ENCODE measurements around the gene PLSCR4.
"Not testable (repeated sequence)": the region's sequence is repeated elsewhere in the genome, so short reads cannot be mapped to it uniquely, and the experiment has no call there.

PLSCR4 gene

DNA sequence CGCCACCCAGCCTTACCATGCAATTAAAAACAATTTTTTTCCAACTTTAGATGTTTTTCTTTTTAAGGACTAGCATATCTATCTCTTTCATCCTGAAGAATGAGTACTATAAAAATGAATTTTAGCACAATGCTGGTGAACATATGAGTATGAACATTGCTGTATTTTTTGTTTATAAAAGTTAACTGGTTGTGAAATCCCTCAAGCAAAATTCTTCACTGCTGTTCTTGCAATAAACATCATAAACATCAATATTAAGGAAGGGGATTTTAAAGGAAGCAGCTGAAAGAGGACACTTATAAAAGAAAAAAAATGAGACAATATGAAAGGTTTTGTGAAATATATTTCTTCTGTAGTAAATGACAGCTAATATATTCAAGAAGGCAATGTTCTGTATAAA lies 3.0 kb downstream of the PLSCR4 start:
- no peak for DNase-seq (ENCODE audit: low read depth in 2 of 2)

DNA sequence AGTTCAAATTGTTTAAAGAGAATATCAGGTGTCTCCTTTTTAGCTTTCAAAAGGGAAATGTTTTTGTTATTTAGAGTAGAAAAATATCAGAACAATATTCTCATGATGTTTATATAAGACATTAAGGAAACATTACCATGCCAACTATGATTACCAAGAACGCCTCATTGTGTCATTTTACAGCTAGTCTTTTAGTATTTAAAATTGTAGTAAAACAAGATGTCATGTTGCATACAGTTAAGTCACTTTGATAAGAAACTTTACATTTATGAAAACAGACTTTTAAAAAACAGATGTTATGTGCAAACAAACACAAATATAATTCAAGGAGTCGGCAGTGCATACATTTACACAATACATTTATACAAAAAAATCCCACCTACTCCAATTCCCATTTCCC lies 4.4 kb downstream of the PLSCR4 start:
- DNase-seq (ENCODE audit: low read depth in 2 of 2): no peak

DNA sequence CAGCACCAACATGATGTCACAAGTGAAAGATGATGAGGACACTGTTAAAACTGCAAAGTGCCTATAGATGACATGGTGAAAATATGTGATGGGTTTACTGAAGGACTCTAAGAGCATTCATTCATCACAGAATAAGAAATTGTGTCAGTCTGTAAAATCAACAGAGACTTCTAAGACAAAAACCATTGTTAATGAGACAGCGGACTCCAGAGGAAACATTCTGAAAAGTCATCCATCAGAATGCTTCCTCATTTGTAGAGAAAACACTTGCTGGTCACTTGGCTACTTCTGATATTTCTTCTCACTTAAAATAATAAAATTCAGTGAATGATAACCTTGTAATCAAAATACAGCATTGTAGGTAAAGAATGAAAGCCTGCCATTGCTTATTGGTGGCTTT lies 7.3 kb downstream of the PLSCR4 start:
- DNase-seq (ENCODE audit: low read depth in 2 of 2): no peak

DNA sequence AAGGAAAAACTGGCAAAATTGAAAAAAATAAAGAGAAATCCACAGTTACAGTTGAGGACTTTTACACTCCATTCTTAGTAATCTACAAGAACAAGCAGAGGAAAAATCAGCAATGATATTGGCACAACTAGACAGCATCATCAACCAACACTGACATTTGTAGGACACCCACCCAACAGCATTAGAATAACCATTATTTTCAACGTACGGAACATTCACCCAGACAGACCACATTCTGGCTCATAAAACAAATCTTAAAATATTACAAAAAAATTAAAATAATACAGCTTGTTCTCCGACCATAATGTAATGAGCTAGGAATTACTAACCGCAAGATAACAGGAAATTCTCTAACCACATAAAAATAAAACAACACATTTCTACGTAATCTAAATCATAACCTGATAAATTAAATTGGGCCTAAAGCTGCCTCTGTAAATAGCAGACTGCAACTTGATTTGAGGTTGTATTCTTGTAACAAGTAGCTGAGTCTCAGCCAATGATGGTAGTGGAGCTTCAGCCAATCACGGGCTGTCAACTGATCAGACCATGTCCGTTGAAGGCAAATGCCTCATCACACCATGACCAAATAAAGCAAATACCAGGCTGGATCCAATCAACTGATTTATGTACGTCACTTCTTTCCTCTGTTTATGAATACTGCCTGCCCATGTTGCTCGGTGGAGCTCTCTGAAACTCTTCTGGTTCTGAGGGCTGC lies 9.2 kb downstream of the PLSCR4 start:
- no peak for DNase-seq (ENCODE audit: low read depth in 2 of 2)

DNA sequence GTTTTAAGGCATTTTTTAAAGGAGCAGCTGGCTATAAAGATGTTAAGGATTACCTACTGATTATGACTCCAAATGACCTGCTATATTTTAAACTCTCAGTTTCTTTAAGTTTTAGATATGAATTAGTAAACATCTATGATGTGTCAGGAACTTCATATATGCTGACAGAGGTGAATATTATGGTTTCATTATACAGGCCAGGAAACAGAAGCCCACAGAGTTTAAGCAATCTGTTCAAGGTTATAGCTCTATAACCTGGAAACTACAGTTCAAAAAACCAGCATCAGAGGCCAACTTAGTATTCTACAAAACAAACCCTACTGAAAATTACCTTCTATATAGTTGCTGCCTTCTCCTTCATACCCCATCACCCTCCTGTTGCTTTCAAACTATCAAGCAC lies 17.4 kb downstream of the PLSCR4 start:
- no peak for DNase-seq (ENCODE audit: low read depth in 2 of 2)

DNA sequence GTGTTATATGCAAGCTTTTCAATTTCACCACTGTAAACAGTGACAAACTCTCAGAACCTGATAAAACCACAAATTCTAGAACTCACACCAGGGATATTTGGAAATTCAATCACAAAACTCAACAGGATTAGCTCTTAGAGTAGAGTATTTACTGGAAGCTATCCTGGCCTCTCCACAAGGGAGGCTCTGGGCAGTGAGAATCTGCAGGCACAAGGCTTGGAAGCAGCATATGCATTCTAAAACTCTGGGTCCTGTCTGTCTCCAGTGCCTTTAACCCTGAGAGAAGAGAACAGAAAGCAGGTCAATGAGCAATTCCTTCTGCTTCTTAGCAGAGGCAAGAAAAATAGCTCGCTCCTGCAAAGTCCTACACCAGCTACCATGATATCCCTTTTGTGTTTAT lies 23.4 kb downstream of the PLSCR4 start:
- DNase-seq (ENCODE audit: low read depth in 2 of 2): no peak

DNA sequence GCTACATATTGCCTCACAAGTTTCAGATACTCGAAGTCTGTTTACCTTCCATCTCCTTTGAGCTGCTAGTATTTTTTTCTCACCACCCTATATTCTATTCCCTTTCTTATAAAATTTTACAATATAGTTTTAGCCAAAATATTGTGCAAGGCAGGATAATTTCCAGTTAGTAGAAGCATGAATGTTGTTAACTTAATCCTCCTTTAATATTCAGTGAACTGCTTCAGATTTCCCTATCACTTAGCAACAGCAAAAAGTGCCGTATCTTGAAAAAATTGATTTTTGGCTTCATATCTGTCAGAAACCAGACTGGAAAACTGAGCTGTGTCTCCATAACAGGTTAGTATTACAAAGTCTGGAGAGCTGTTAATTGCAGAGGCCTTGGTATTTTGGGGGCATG lies 24.0 kb downstream of the PLSCR4 start:
- no peak for DNase-seq (ENCODE audit: low read depth in 2 of 2)

DNA sequence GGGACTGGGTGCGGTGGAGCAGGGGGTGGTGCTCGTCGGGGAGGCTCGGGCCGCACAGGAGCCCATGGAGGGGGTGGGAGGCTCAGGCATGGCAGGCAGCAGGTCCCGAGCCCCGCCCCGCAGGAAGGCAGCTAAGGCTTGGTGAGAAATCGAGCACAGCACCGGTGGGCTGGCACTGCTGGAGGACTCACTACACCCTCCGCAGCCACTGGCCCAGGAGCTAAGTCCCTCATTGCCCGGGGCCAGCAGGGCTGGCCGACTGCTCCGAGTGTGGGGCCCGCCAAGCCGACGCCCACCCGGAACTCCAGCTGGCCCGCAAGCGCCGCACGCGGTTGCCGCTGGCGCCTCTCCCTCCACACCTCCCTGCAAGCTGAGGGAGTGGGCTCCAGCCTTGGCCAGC lies 25.4 kb downstream of the PLSCR4 start:
- DNase-seq (ENCODE audit: low read depth in 2 of 2): not testable (repeated sequence)

DNA sequence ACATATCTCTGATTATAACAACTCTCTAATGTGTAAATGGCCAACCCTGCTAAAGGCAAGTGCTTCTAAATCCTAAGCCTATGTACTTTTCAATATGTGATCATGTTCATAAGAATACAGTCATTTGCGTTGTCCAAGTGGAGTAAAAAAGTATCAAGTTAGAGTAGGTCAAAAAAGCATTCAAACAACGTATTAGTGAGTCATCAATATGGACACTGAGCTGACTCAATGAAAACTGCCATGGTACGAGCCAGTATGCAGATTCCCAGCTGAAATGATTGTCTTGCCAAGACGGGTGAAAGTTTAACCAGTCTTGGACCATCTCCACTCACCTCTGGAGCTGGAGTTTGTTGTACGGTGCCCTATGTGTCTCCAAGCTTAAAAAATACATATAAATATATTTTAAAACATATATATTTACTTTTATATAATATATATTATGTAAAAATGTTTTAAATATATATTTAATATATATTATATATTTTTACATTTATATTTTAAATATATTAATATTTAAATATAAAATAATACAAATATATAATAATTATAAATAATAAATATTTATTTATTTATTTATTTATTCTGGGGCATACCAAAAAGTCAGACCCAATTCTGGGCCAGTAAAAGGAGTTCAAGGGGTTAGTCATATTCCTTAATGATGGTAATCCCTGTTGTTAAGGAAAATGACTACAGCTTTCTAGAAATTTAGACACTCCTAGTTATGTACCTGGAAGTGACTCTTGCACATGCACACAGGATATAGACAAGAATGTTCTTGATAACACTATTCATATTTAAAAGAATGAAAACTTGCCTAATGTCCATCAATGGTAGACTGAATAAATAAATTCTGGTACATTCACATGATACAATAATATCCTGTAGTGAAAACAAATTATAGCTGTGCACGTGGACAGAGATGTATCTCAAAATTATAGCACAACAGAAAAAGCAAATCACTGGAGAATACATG lies 27.2 kb downstream of the PLSCR4 start:
- DNase-seq (ENCODE audit: low read depth in 2 of 2): no peak

DNA sequence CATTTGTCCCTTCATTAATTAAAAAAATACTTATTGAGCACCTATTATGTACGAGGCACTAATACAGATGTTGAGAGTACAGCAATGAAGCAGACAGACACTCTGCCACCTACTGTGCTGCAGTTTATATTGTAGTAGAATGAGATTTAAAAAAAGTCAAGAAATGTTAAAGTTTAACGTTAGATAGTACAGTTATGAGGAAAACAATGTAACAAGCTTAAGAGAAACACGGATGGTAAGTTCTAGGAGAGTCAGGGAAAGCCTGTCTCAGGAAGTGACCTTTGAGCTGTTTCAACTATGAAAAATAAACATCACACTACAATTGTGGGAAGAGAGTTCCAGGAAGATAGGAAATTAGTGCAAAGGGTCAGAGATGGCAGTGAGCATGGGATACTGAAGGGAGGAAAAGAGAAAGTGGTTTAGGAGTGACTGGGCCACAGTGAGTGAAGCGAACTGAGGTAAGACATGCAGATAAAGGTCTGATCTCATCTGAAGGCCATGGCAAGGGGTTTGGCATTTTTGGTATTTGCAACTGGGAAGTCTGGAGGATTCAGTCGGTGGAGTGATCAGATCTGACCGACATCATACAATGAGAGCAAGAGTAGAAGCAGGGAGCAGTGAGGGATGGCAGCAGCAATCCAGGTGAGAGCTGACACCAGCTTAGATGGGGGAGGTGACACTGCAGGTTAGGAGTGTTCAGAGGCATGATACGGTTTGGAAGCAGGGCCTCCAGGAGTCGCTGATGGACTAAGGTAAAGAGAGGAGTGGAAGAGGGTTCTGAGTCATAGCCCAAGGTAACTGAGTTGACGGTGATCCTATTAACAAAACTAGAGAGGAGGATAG lies 28.5 kb downstream of the PLSCR4 start:
- DNase-seq (ENCODE audit: low read depth in 2 of 2): no peak

DNA sequence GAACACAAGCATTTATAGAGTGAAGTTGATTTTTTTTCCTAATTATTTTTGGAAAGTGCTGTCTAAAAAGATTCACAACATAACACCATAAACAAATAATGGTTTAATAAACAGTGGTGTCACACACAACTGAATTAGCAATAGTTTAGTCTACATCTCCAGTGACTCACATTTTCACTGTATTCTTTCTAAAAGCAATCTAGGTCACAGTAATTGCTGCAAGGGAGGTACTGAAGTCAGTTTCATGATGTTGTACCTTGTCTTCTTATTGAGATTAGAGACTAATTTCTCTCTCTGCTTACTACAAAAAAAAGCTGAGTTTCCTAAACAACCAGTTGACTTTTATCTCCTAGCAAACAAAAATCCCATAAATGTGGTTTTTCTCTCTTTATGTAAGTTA lies 29.6 kb downstream of the PLSCR4 start:
- DNase-seq (ENCODE audit: low read depth in 2 of 2): no peak

DNA sequence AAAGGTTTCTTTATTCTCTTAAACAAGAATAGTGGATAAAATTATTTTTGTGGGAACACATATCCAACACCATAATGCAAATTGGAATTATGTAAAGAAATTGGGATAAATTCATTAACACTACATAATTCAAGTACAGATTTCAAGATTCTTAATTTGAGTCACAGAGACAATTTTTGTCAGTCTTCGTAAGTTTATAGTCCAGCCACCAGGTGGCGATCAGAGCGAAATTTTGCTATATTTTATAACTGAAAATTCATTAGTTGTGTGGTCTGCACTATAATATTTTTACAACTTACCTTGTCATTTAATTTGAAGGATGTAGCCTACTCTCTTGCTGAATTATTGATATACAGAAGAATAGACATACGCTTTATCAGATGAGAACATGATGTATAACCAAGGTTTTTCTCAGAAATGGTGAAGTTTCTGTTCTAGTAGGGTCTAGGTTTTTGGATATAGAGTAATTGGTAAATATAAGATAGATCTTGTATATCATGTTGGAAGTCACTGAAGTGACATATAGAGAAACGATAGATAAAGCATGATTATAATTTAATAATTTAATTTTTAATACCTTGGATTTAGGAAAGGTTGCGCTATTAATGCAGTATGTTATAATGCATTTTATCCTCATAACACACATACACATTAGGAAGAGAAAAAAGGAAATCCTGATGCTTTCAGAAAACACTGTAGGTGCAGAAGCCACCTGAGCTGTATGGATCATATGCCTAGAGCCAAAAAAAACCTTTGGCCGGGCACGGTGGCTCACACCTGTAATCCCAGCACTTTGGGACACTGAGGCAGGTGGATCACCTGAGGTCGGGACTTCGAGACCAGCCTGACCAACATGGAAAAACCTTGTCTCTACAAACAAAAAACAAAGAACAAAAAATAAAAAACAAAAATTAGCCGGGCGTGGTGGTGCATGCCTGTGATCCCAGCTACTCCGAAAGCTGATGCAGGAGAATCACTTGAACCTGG lies 31.7 kb downstream of the PLSCR4 start:
- peak; percentile 17 to 25 for DNase-seq (ENCODE audit: low read depth in 2 of 2)

DNA sequence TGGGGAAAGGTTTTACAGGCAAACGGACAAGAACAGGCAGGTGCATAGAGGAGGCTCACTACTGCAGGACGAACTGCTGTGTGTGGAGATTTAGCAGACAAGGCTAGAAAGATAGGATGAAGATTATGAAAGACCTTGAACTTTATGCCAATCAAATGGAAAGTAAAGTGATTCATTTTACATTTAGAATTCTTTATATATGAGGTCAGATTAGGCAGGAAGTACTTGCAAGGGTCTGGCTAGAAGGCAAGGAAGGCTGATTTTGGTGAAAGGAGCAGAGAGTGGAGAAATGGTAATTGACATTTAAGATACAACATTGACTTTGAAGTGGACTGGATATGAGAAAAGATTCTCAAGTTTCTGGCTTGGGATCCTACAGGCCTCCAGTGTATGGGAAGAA lies 33.6 kb downstream of the PLSCR4 start:
- no peak for DNase-seq (ENCODE audit: low read depth in 2 of 2)

DNA sequence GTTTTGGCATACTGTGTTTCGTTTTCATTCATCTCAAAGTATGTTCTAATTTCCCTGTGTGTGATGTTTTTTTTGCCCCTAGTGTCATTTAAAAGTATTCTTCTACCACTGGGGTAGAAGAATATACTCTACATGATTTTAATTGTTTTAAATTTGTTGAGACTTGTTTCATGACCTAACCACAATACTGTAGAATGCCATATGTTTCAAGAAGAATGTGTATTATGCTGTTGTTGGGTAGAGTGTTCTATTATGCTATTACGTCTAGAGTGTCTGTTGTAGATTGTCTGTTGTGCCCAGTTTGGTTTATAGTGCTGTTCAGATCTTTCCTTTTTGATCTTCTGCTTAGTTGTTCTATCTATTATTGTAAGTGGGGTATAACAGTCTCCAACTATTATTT lies 36.4 kb downstream of the PLSCR4 start:
- DNase-seq (ENCODE audit: low read depth in 2 of 2): no peak

DNA sequence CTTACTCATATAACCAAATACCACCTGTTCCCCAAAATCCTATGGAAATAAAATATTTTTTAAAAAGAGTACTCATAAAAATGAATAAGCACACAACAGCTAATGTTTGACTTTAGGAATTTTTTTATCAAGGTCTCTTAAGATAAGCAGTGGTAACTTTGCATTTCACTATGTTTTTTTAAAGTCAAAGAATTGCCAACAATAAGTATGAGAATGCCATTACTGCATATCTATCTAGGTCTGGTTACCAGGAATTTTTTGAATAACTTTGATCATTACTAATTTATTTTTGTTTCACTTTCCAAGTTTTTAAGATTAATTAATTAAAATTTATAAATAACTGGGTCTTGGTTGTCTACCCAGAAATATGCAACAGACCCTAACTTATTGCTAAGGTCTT lies 41.5 kb downstream of the PLSCR4 start:
- no peak for DNase-seq (ENCODE audit: low read depth in 2 of 2)

DNA sequence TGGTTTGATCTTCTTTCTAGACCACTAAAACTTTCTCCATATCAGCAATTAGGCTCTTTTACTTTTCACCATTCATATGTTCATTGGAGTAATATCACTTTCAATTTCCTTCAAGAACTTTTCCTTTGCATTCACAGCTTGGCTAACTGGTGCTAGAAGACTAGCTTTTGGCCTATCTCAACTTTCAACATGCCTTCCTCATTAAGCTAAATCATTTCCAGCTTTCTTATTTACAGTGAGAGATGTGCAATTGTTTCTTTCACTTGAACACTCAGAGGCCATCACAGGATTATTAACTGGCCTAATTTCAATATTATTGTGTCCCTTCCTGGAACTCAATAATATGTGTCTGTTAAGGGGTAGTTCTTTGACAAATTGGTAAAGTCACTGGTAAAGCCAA lies 47.1 kb downstream of the PLSCR4 start:
- DNase-seq (ENCODE audit: low read depth in 2 of 2): no peak

DNA sequence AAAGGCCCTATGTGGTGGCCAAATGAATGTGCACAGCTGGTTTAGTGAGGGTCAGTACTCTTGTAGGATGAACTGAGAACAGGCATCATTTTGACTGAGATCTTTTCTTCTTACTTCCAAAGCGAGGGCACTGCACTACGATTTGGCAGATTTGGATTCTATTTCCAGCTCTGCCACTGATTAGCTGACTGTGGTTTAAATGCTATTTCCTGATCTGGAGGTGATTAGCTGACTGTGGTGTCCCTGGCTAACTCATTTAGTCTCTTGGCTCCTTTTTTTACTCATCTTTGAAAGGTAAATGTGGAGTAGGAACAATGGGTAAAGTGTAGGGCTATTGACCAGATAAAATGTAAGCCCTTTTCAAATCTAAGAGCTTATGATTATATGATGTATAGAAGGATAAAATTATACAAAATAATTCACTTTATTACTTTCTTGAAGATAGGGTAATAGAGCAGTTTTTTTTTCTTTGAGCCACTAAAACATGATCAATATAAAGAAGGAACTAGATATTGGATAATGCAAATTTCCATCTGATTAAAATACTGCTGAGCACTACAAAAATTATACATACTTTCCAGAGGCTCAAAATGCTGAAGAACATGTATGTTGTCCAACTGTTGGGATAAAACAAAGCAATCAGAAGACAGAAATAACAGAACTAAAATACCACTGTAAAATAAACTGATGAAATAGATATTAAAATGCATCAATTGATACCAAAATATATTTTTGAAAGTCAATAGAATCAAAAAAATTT lies 50.3 kb downstream of the PLSCR4 start:
- no peak for DNase-seq (ENCODE audit: low read depth in 2 of 2)

DNA sequence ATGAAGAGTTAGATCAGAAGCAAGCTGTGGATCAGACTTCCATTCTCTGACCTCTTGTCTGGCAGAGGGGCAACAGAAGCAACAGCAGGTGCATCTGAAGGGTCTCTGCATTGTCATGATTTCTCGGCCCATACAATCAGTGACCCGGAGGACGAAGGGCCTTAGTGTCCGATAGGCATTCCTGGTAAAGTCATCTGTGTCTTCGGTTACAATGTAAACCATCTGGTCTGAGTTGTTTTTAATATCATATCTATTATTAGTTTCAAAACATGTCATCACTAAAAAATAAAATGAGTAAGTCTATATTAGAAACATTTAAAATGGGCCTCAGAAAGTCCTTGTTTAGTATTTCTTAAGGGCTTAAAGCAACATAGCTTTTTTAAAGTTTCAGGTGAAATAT lies 51.1 kb downstream of the PLSCR4 start:
- no peak for DNase-seq (ENCODE audit: low read depth in 2 of 2)

DNA sequence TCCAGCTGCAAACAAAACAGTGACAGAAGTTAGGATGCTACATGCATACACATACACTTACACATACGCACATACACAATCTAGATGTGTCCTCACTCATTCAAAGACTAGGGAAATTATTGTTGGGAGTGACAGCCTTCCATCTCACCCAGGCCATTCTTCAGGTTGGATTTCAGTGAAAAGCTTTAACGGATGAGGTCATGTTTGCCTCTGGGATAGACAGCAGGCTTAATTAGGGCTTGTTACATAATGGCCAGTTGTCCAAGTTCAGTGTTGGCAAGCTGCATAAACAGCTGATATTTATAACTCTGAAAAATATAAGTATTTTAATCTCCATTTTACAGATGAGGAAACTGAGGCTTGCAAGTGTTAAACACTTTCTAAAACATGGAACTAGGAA lies 54.1 kb downstream of the PLSCR4 start:
- no peak for DNase-seq (ENCODE audit: low read depth in 2 of 2)

DNA sequence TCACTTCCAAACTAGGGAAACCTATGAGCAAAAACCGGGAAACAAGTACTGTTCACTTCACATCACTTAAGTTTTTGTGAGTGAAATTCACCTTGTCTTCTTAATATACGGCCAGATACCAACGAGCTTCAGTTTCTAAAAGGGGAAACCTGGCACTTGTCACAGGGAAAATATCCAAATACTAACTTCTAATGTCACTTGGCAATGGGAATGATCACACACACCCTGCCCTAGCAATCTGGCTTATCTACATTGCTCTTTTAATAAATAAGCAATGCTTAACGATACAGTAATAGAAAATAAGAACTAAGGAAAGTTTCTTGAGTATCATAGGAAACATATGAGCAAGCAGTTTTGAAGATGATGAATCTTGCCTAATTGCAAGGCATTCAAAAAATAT lies 55.3 kb downstream of the PLSCR4 start:
- no peak for DNase-seq (ENCODE audit: low read depth in 2 of 2)
